ENCODE data around the gene SLC38A10.

DNA sequence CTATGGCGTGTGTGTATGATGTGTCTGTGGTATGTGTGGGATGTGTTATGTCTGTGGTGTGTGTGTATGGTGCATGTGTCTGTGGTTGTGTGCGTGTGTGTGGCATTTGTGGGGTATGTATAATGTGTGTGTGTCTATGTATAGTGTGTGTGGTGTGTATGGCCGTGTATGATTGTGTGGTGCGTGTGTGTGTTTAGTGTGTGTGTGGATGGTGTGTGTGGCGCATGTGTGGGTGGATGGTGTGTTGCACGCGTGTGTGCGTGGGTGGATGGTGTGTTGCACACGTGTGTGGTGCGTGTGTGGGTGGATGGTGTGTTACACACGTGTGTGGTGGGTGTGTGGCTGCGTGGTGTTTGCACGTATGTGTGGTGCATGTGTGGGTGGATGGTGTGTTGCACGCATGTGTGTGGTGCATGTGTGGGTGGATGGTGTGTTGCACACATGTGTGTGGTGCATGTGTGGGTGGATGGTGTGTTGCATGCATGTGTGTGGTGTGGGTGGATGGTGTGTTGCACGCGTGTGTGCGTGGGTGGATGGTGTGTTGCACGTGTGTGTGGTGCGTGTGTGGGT lies 5.6 kb upstream of the SLC38A10 start:
- TF ChIP-seq, protein P1, sequence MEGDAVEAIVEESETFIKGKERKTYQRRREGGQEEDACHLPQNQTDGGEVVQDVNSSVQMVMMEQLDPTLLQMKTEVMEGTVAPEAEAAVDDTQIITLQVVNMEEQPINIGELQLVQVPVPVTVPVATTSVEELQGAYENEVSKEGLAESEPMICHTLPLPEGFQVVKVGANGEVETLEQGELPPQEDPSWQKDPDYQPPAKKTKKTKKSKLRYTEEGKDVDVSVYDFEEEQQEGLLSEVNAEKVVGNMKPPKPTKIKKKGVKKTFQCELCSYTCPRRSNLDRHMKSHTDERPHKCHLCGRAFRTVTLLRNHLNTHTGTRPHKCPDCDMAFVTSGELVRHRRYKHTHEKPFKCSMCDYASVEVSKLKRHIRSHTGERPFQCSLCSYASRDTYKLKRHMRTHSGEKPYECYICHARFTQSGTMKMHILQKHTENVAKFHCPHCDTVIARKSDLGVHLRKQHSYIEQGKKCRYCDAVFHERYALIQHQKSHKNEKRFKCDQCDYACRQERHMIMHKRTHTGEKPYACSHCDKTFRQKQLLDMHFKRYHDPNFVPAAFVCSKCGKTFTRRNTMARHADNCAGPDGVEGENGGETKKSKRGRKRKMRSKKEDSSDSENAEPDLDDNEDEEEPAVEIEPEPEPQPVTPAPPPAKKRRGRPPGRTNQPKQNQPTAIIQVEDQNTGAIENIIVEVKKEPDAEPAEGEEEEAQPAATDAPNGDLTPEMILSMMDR (CRISPR knock-in tag; IDR thresholded peaks at IDR 0.05): no peak
- TF ChIP-seq CREM (IDR thresholded peaks at IDR 0.05): no peak
- no peak for TF ChIP-seq CREM (CRISPR knock-in tag; IDR thresholded peaks at IDR 0.05)
- TF ChIP-seq, protein P2, sequence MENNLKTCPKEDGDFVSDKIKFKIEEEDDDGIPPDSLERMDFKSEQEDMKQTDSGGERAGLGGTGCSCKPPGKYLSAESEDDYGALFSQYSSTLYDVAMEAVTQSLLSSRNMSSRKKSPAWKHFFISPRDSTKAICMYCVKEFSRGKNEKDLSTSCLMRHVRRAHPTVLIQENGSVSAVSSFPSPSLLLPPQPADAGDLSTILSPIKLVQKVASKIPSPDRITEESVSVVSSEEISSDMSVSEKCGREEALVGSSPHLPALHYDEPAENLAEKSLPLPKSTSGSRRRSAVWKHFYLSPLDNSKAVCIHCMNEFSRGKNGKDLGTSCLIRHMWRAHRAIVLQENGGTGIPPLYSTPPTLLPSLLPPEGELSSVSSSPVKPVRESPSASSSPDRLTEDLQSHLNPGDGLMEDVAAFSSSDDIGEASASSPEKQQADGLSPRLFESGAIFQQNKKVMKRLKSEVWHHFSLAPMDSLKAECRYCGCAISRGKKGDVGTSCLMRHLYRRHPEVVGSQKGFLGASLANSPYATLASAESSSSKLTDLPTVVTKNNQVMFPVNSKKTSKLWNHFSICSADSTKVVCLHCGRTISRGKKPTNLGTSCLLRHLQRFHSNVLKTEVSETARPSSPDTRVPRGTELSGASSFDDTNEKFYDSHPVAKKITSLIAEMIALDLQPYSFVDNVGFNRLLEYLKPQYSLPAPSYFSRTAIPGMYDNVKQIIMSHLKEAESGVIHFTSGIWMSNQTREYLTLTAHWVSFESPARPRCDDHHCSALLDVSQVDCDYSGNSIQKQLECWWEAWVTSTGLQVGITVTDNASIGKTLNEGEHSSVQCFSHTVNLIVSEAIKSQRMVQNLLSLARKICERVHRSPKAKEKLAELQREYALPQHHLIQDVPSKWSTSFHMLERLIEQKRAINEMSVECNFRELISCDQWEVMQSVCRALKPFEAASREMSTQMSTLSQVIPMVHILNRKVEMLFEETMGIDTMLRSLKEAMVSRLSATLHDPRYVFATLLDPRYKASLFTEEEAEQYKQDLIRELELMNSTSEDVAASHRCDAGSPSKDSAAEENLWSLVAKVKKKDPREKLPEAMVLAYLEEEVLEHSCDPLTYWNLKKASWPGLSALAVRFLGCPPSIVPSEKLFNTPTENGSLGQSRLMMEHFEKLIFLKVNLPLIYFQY (CRISPR knock-in tag; IDR thresholded peaks at IDR 0.05; ENCODE audit: borderline replicate concordance): no peak
- no peak for TF ChIP-seq ATF1 (CRISPR knock-in tag; IDR thresholded peaks at IDR 0.05)
- TF ChIP-seq ZNF777 (CRISPR knock-in tag; IDR thresholded peaks at IDR 0.05): no peak
- no peak for TF ChIP-seq TBP (CRISPR knock-in tag; IDR thresholded peaks at IDR 0.05)
- no peak for TF ChIP-seq ZNF746 (CRISPR knock-in tag; IDR thresholded peaks at IDR 0.05)
- TF ChIP-seq EP300 (IDR thresholded peaks at IDR 0.05; ENCODE audit: low read depth in 2 of 2, low read length in 2 of 2): no peak
- no peak for TF ChIP-seq EP300 (CRISPR knock-in tag; IDR thresholded peaks at IDR 0.05; ENCODE audit: borderline replicate concordance)
- TF ChIP-seq, protein P3, sequence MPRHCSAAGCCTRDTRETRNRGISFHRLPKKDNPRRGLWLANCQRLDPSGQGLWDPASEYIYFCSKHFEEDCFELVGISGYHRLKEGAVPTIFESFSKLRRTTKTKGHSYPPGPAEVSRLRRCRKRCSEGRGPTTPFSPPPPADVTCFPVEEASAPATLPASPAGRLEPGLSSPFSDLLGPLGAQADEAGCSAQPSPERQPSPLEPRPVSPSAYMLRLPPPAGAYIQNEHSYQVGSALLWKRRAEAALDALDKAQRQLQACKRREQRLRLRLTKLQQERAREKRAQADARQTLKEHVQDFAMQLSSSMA (CRISPR knock-in tag; IDR thresholded peaks at IDR 0.05): no peak
- TF ChIP-seq ERF (CRISPR knock-in tag; IDR thresholded peaks at IDR 0.05): no peak
- no peak for TF ChIP-seq ZNF333 (CRISPR knock-in tag; IDR thresholded peaks at IDR 0.05; ENCODE audit: borderline replicate concordance)

All from HepG2 (cell line).